HG02870 (cell line): ENCODE measurements around the gene BCAR3.

Experiments used
- ATAC-seq: cut with Tn5 transposase; IDR thresholded peaks from one replicate; pipeline ENCODE4 v1.9.1; 2021; ENCODE audit warnings: mild to moderate bottlenecking, moderate library complexity; ENCODE audit not compliant: unreplicated experiment

The BCAR3 gene

DNA sequence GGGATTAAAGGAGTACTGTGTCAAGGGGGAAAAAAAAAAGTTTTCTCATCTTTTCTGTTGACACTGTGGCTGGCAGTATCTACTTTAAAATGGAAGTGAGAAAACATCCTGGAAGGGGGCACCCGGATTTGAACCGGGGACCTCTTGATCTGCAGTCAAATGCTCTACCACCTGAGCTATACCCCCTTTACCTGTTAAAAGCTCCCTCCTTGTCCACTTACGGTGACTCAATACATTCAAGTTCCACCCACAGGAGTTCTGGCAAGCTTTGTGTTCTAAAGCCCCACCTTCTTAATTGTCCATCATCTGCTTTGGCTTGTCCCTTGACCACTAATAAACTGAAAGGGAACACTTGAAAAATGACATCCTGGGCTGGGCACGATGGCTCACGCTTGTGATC, 165.5 kb downstream of the BCAR3 start:
- no peak for ATAC-seq
